H1 (cell line): ENCODE data around the gene PTTG1IP. TPM values are rescaled to one million over a fixed set of nuclear protein-coding genes. Genes with fewer than 3 reads are reported as not detected.

Experiments
- CTCF ChIA-PET: fragments of 300-600 bp; sonication (Branson Sonifier 250); formaldehyde crosslinking; loops from one replicate; lab custom pipeline; 2021; ENCODE audit not compliant: partially characterized antibody; lab: Charles Lee
- POLR2A ChIA-PET: fragments of 300-600 bp; sonication (Branson Sonifier 250); formaldehyde crosslinking; loops from one replicate; lab custom pipeline; 2021; ENCODE audit warnings: inconsistent platforms; ENCODE audit not compliant: partially characterized antibody; lab: Charles Lee
- DNase-seq, 2 experiments: peaks; one replicate each; pipeline versions ENCODE4 v3.0.0 to v3.0.0-alpha.2; 2010 to 2022; ENCODE audit warnings: low spot score in 2 of 2, low read depth in 1 of 2, mixed read lengths in 1 of 2
- FAIRE-seq: peaks from 2 replicates; lab custom pipeline; 2011; peaks lifted over from hg19 to GRCh38; lab: Jason Lieb, UNC
- H2AFZ ChIP-seq: 2 replicates; pipeline ENCODE4 v1.8.1; 2012; ENCODE audit warnings: low read length, inconsistent platforms
- H2AK5ac ChIP-seq: 2 replicates; pipeline ENCODE4 v1.6.1; 2013; ENCODE audit warnings: low read depth, low read length
- H2BK120ac ChIP-seq: replicated peaks from 2 replicates; pipeline ENCODE3; 2013; ENCODE audit warnings: low read depth, low read length, inconsistent platforms
- H2BK12ac ChIP-seq: 2 replicates; pipeline ENCODE4 v1.6.1; 2013; ENCODE audit warnings: low read depth, low read length
- H2BK15ac ChIP-seq: 2 replicates; pipeline ENCODE4 v1.6.1; 2013; ENCODE audit warnings: low read length
- H2BK20ac ChIP-seq: 2 replicates; pipeline ENCODE4 v1.6.1; 2013; ENCODE audit warnings: low read length
- H2BK5ac ChIP-seq: 2 replicates; pipeline ENCODE4 v1.6.1; 2013; ENCODE audit warnings: low read depth, low read length
- H3K14ac ChIP-seq: 2 replicates; pipeline ENCODE4 v1.6.1; 2013; ENCODE audit warnings: inconsistent platforms; ENCODE audit not compliant: insufficient read length
- H3K18ac ChIP-seq: 2 replicates; pipeline ENCODE4 v1.6.1; 2013; ENCODE audit warnings: low read length; ENCODE audit errors: extremely low read depth
- H3K23ac ChIP-seq: 2 replicates; pipeline ENCODE4 v1.6.1; 2013; ENCODE audit warnings: inconsistent platforms; ENCODE audit not compliant: insufficient read length
- H3K23me2 ChIP-seq: 2 replicates; pipeline ENCODE4 v1.6.1; 2013; ENCODE audit warnings: low read depth, low read length
- H3K27ac ChIP-seq: 2 replicates; pipeline ENCODE4 v1.6.1; 2011; ENCODE audit warnings: low read depth, low read length, inconsistent platforms
- H3K27me3 ChIP-seq, 4 experiments: replicated peaks in 1 of 4; 1 replicate in 1 of 4; 2 replicates in 3 of 4; pipeline versions ENCODE4 v1.6.1 to v1.8.1; 2011 to 2013; ENCODE audit warnings: low read length in 3 of 4, mild to moderate bottlenecking in 3 of 4, inconsistent platforms in 2 of 4, mixed read lengths in 2 of 4, moderate library complexity in 1 of 4; ENCODE audit not compliant: control insufficient read depth in 3 of 4, insufficient read depth in 3 of 4; ENCODE audit errors: extremely low read depth in 1 of 4
- H3K36me3 ChIP-seq, 4 experiments: 2 replicates each; pipeline versions ENCODE4 v1.6.1 to v1.8.1; 2011 to 2013; ENCODE audit warnings: mild to moderate bottlenecking in 4 of 4, low read length in 3 of 4, moderate library complexity in 2 of 4, control low read depth in 1 of 4, inconsistent platforms in 1 of 4; ENCODE audit not compliant: insufficient read depth in 4 of 4, control insufficient read depth in 2 of 4
- H3K4ac ChIP-seq: replicated peaks from 2 replicates; pipeline ENCODE3; 2013; ENCODE audit warnings: low read length, low read depth, mixed read lengths, inconsistent platforms; ENCODE audit not compliant: insufficient read length
- H3K4me1 ChIP-seq, 4 experiments: replicated peaks in 1 of 4; 1 replicate in 1 of 4; 2 replicates in 3 of 4; pipeline versions ENCODE4 v1.6.1 to v1.8.1; 2011 to 2013; ENCODE audit warnings: low read length in 3 of 4, inconsistent platforms in 2 of 4, mixed read lengths in 1 of 4; ENCODE audit not compliant: insufficient read depth in 4 of 4, control insufficient read depth in 3 of 4
- H3K4me2 ChIP-seq, 2 experiments: 2 replicates each; pipeline versions ENCODE4 v1.6.1 to v1.8.1; 2011 to 2013; ENCODE audit warnings: low read depth in 2 of 2, low read length in 2 of 2, control low read depth in 1 of 2, inconsistent platforms in 1 of 2, mild to moderate bottlenecking in 1 of 2; ENCODE audit not compliant: insufficient read depth in 1 of 2
- H3K4me3 ChIP-seq, 4 experiments: fragments of 200-600, 300-600 bp in 1 of 4; sonication (generic), shearing (Covaris generic), sonication (Bioruptor Twin) in 1 of 4; 2 replicates each; pipeline versions ENCODE4 v1.5.1 to v1.8.1; 2011 to 2016; ENCODE audit warnings: low read length in 4 of 4, low read depth in 3 of 4, control low read depth in 2 of 4, inconsistent platforms in 2 of 4, mild to moderate bottlenecking in 2 of 4, mixed read lengths in 1 of 4, moderate library complexity in 1 of 4; ENCODE audit not compliant: insufficient read depth in 2 of 4; ENCODE audit errors: extremely low read depth in 1 of 4
- H3K56ac ChIP-seq: replicated peaks from 2 replicates; pipeline ENCODE3; 2013; ENCODE audit warnings: low read depth, mild to moderate bottlenecking, mixed read lengths, low read length, inconsistent platforms; ENCODE audit not compliant: insufficient read length
- H3K79me1 ChIP-seq: 2 replicates; pipeline ENCODE4 v1.6.1; 2013; ENCODE audit warnings: low read depth, low read length, control low read depth
- H3K79me2 ChIP-seq, 2 experiments: 2 replicates each; pipeline versions ENCODE4 v1.6.1 to v1.8.1; 2012 to 2013; ENCODE audit warnings: low read length in 2 of 2, mild to moderate bottlenecking in 2 of 2, inconsistent platforms in 1 of 2; ENCODE audit not compliant: insufficient read depth in 2 of 2, control insufficient read depth in 1 of 2
- H3K9ac ChIP-seq, 4 experiments: replicated peaks in 1 of 4; 1 replicate in 1 of 4; 2 replicates in 3 of 4; pipeline versions ENCODE4 v1.6.1 to v1.8.1; 2011 to 2013; ENCODE audit warnings: low read depth in 3 of 4, low read length in 3 of 4, control low read depth in 2 of 4, mild to moderate bottlenecking in 2 of 4, moderate library complexity in 2 of 4, inconsistent platforms in 1 of 4; ENCODE audit errors: extremely low read depth in 1 of 4
- H3K9me3 ChIP-seq, 2 experiments: 2 replicates each; pipeline versions ENCODE4 v1.6.1 to v1.8.1; 2012 to 2013; ENCODE audit warnings: mild to moderate bottlenecking in 2 of 2, moderate library complexity in 2 of 2, control low read depth in 1 of 2, inconsistent platforms in 1 of 2, low read depth in 1 of 2, low read length in 1 of 2, mixed read lengths in 1 of 2; ENCODE audit not compliant: insufficient read depth in 2 of 2
- H4K20me1 ChIP-seq, 2 experiments: replicated peaks in 1 of 2; 2 replicates each; pipeline versions ENCODE3 to v1.8.1; 2011 to 2013; ENCODE audit warnings: inconsistent platforms in 2 of 2, low read length in 2 of 2, mild to moderate bottlenecking in 1 of 2; ENCODE audit not compliant: insufficient read depth in 2 of 2, control insufficient read depth in 1 of 2
- H4K5ac ChIP-seq: 2 replicates; pipeline ENCODE4 v1.6.1; 2013; ENCODE audit warnings: low read length, low read depth, mixed read lengths, inconsistent platforms; ENCODE audit not compliant: insufficient read length
- H4K8ac ChIP-seq: 2 replicates; pipeline ENCODE4 v1.8.0; 2013; ENCODE audit warnings: mild to moderate bottlenecking, moderate library complexity, low read length, inconsistent platforms; ENCODE audit not compliant: insufficient read depth; ENCODE audit errors: extremely low read depth
- H4K91ac ChIP-seq: replicated peaks from 2 replicates; pipeline ENCODE3; 2013; ENCODE audit warnings: low read length, mixed read lengths, inconsistent platforms; ENCODE audit not compliant: insufficient read length
- BCL11A ChIP-seq, 2 experiments: IDR thresholded peaks; one replicate each; pipeline ENCODE4 v1.6.1; 2011; ENCODE audit warnings: low read depth in 2 of 2, low read length in 2 of 2, mild to moderate bottlenecking in 2 of 2
- CBX5 ChIP-seq: fragments of 300-800, 300-1000 bp; sonication (generic); IDR thresholded peaks from 2 replicates; pipeline ENCODE4 v1.7.1; 2016; ENCODE audit warnings: antibody characterized with exemption, low read length, low read depth
- EP300 ChIP-seq, 2 experiments: IDR thresholded peaks; 1 replicate in 1 of 2; 2 replicates in 1 of 2; pipeline ENCODE4 v1.6.1; 2011 to 2012; ENCODE audit warnings: low read depth in 2 of 2, low read length in 2 of 2, mild to moderate bottlenecking in 2 of 2, borderline replicate concordance in 1 of 2, inconsistent platforms in 1 of 2, moderate library complexity in 1 of 2
- EZH2 ChIP-seq: fragments of 200-600 bp; sonication (generic); IDR thresholded peaks from 2 replicates; pipeline ENCODE4 v1.7.1; 2012; ENCODE audit warnings: low read depth, mild to moderate bottlenecking, moderate library complexity, low read length, inconsistent platforms; ENCODE audit not compliant: severe bottlenecking
- HDAC2 ChIP-seq, 2 experiments: fragments of 300-600 bp in 1 of 2; sonication (generic) in 1 of 2; IDR thresholded peaks; 2 replicates each; pipeline ENCODE4 v1.6.1; 2011 to 2012; ENCODE audit warnings: low read depth in 2 of 2, low read length in 2 of 2, mild to moderate bottlenecking in 2 of 2, moderate library complexity in 2 of 2, borderline replicate concordance in 1 of 2, inconsistent platforms in 1 of 2
- KDM1A ChIP-seq: fragments of 200-600, 300-600 bp; sonication (generic); IDR thresholded peaks from 2 replicates; pipeline ENCODE4 v1.7.1; 2016; ENCODE audit warnings: mild to moderate bottlenecking, low read length, borderline replicate concordance
- KDM4A ChIP-seq: IDR thresholded peaks from one replicate; pipeline ENCODE4 v1.7.1; 2012; ENCODE audit warnings: low read depth, mild to moderate bottlenecking, moderate library complexity, low read length, inconsistent platforms; ENCODE audit not compliant: severe bottlenecking
- MAFK ChIP-seq: IDR thresholded peaks from 2 replicates; pipeline ENCODE4 v1.6.1; 2012; ENCODE audit warnings: low read depth, mild to moderate bottlenecking, improper control_type of control experiment, low read length
- POLR2AphosphoS5 ChIP-seq: IDR thresholded peaks from 2 replicates; pipeline ENCODE4 v1.6.1; 2011; ENCODE audit warnings: low read depth, low read length
- SAP30 ChIP-seq: fragments of 300-600 bp; sonication (generic); IDR thresholded peaks from 2 replicates; pipeline ENCODE4 v1.7.1; 2012; ENCODE audit warnings: low read length, moderate library complexity, mild to moderate bottlenecking, inconsistent platforms; ENCODE audit not compliant: insufficient read depth, insufficient replicate concordance
- SIRT6 ChIP-seq: IDR thresholded peaks from one replicate; pipeline ENCODE4 v1.7.1; 2012; ENCODE audit warnings: low read length, inconsistent platforms
- SP1 ChIP-seq: IDR thresholded peaks from 2 replicates; pipeline ENCODE4 v1.6.1; 2011; ENCODE audit warnings: low read depth, low read length
- SP4 ChIP-seq: IDR thresholded peaks from 2 replicates; pipeline ENCODE4 v1.6.1; 2012; ENCODE audit warnings: low read length, inconsistent platforms
- SUZ12 ChIP-seq: fragments of 200-600 bp; sonication (generic); IDR thresholded peaks from 2 replicates; pipeline ENCODE4 v1.6.1; 2012; ENCODE audit warnings: mild to moderate bottlenecking, inconsistent platforms, low read length, moderate library complexity, mixed read lengths
- WGBS, 2 experiments: shearing (Covaris generic) in 1 of 2; methylation state at CpG; one replicate each; pipeline versions ENCODE4 v1.1.6 to v1.1.7; 2013 to 2015; ENCODE audit warnings: low lambda C conversion rate in 2 of 2, mixed read lengths in 2 of 2, inconsistent platforms in 1 of 2, low coverage in 1 of 2, missing lambda C conversion rate in 1 of 2; ENCODE audit not compliant: insufficient replicate concordance in 2 of 2, insufficient coverage in 1 of 2, insufficient read length in 1 of 2; ENCODE audit errors: extremely low coverage in 1 of 2, missing lambda C conversion rate in 1 of 2; 5-methylcytosine and 5-hydroxymethylcytosine counted together
- polyA plus RNA-seq, 7 experiments: library from polyadenylated mRNA; depleted of rRNA in 3 of 7; stranded (reverse) in 5 of 7; unstranded in 2 of 7; fragments of >200 nt in 5 of 7; fragments of 200-250 nt in 2 of 7; gene quantifications; 1 replicate in 5 of 7; 2 replicates in 1 of 7; 4 replicates in 1 of 7; pipeline versions ENCODE4 v1.2.1 to v1.2.3, GENCODE V29; 2011 to 2013; ENCODE audit warnings: missing spikeins in 2 of 7, mixed read lengths in 2 of 7
- total RNA-seq: library from RNA; stranded (reverse); fragmentation: NEBNext Ultra II Directional; extraction: Animal tissue kit (Norgen Biotek cat#: 25700); gene quantifications from 2 replicates; pipeline ENCODE4 v1.2.1, GENCODE V29; 2021

PTTG1IP gene
- total and polyA plus RNA-seq, 2 of the 8 experiments (the other 6 are each of a cell fraction or from before 2014, with no cell fraction given) = 90.8 to 130 TPM

- Histone ChIP-seq H2BK120ac (no peak overlapping the region), H3K18ac (no peak overlapping the region), H2BK15ac (no peak overlapping the region), H3K27ac (no peak overlapping the region), H4K20me1 (peaks cover 2 to 9% of the 10 kb centered on the region in 2 experiments), H4K91ac (no peak overlapping the region), H3K4me1 (peaks cover 0 to 11% (median 3%) of the 10 kb centered on the region in 4 experiments; a peak in 1 of 7 replicates), H2BK5ac (no peak overlapping the region), H4K8ac (no peak overlapping the region), H3K4ac (no peak overlapping the region), H3K4me2 (no peak overlapping the region), H3K27me3 (peaks cover 0 to 10% (median 7%) of the 10 kb centered on the region in 4 experiments; a peak in 5 of 7 replicates), H3K56ac (no peak overlapping the region), H3K9me3 (peaks cover 37 to 49% of the 10 kb centered on the region in 2 experiments), H2BK12ac (no peak overlapping the region), H2AK5ac (no peak overlapping the region), H3K14ac (no peak overlapping the region), H3K9ac (no peak overlapping the region), H2AFZ (no peak overlapping the region), H3K23me2 (peaks cover 9% of the 10 kb centered on the region; the same call in 1 of the 2 replicates), H3K4me3 (no peak overlapping the region), H3K36me3 (no peaks in the 10 kb centered on the region), H3K79me1 (no peaks in the 10 kb centered on the region; the same call in none of the 2 replicates), H3K23ac (no peak overlapping the region), H2BK20ac (no peak overlapping the region), H4K5ac (no peak overlapping the region), H3K79me2 (peaks cover 5 to 11% of the 10 kb centered on the region in 2 experiments)
- no peak for FAIRE-seq
- POLR2A ChIA-PET = interaction anchor here (1.8 kb wide), 1 partner anchor 8 kb away, joined by 8 read pairs; no protein-coding TSS in a partner anchor
- CTCF ChIA-PET = interaction anchor here (0.9 to 1.1 kb wide), 2 partner anchors 20 to 22 kb away, joined by 3 read pairs; no protein-coding TSS in a partner anchor
- WGBS, 2 experiments = 79% methylated on average over 3 of the region's 3 CpGs; no CpG with 5 or more reads in 1 of the 2 experiments
- no peak for DNase-seq
- TF ChIP-seq KDM4A (no peak), SIRT6 (no peak), EZH2 (no peak), MAFK (no peak), POLR2AphosphoS5 (no peak), SP4 (no peak), SUZ12 (no peak), BCL11A (IDR thresholded peaks at IDR 0.05; ENCODE audit: low read depth in 2 of 2, low read length in 2 of 2) (no peak), CBX5 (no peak), HDAC2 (IDR thresholded peaks at IDR 0.05; ENCODE audit: borderline replicate concordance in 1 of 2, low read depth in 2 of 2, low read length in 2 of 2) (no peak), EP300 (IDR thresholded peaks at IDR 0.05; ENCODE audit: borderline replicate concordance in 1 of 2, low read depth in 2 of 2, low read length in 2 of 2) (no peak), KDM1A (no peak), SAP30 (no peak), SP1 (no peak)
Measured at GRCh38 chr21:44820851-44821250, 52.6 kb downstream of the PTTG1IP start.
